GM18858 (cell line): Measurements from ENCODE around the gene WDFY4.

ENCODE experiments used
- ATAC-seq: cut with Tn5 transposase; IDR thresholded peaks from one replicate; pipeline ENCODE4 v1.9.1; 2021; ENCODE audit not compliant: unreplicated experiment

WDFY4 gene

DNA sequence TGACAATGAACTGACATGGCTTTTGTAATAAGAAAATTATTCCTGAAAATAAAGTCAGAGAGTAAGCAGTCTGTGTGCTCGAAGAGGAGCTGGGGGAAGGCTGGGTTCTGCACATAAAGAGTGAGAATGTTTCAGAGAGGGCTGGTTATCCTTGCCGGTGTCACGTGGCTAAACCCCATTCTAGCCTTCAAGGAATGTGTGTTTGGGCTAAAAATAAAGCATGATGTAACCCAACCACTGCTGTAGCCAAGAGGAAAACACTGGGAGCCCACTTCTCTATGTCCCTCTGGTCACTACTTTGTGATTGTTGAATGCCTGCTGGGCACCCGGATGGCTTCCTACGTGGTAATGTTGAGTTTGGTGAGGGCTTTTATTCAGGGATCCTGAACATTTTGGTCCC lies 23.5 kb downstream of the WDFY4 start:
- no peak for ATAC-seq

GRCh38 chr10:48710647-48711275 lies 26.1 kb downstream of the WDFY4 start:
- no peak for ATAC-seq

GRCh38 chr10:48711830-48712229 lies 27.2 kb downstream of the WDFY4 start:
- no peak for ATAC-seq

DNA sequence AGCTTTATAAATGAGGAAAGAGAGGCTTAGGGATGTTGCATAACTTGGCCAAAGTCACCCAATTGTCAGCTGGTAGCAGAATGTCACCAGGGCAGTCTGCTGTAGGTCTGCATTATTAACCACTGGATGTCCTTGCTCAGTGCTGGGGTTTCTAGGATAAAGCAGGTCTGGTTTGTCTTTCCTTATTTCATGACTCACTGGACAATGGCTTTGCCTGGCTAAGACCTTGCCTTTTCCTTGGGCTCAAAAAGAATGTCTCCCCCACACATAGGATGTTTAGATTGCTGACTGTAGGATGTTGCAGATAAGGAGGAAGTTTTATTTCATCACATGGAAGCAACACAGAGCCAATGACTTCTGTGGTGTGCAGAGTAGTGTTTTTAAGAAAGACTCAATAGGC lies 29.4 kb downstream of the WDFY4 start:
- no peak for ATAC-seq

GRCh38 chr10:48716416-48716815 lies 31.7 kb downstream of the WDFY4 start:
- ATAC-seq = no peak

- ATAC-seq = no peak
Observed at GRCh38 chr10:48720611-48721010, 35.9 kb downstream of the WDFY4 start.

DNA sequence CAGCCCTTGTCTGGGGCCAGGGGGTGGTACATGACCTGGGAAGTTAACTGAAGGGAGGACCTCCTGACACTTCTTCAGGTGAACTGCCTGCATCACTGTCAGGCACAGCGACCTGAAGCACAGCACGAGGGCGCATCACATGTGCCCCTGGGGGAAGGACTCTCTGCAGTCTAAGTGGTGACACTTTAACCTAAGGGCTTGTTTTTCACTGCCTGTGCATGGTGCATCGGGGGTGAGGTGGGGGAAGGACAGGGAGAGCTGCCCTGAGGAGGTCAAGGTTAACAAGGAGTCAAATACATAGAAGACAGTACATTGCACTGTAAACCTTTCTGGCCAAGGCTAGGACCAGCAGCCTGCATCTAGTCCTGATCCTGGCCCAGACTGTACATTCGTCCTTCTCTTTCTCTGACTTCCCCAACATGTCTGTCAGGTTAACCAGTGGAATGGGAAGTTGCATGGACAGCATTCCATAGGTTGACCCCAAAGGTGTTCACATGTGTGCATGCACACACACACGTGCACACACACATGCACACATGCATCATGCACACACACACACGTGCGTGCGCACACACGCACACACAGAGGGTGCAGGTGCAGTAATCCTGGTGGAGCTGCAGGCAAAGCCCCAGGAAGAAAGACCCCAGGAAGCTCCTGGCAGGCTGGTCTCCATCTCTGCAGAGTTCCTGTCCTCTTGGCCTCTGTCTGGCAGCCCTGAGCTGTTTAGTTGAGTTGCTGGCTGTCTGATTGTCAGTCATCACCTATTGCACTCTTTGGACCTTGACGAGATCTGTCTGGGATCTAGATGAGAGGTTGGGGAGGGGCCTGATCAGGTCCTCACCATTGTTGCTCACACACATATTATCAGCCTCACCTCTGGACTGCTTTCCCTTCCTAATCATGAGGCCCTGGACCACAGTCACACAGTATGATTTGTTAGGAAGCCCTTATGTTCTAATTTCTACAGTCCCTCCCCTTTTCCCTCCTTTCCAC lies 37.8 kb downstream of the WDFY4 start:
- ATAC-seq = no peak

DNA sequence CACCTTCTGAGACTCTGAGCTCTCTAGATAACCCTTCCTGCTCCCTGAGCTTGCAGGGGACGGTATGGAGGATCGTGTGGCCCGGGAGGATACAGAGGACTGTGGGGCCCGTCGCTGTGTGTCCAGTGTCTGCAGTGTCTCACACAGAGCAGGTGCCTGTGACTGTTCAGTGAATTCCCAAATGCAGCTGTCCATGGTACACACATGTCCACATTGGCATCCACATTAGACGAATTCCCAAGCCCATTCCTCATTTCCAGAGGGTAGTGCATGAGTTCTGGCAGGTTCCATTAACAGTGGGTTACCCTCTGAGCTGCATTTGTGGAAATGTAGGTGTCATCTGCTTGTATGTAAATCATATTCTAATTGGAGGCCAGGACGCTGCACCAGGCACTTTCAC lies 39.5 kb downstream of the WDFY4 start:
- ATAC-seq = no peak

DNA sequence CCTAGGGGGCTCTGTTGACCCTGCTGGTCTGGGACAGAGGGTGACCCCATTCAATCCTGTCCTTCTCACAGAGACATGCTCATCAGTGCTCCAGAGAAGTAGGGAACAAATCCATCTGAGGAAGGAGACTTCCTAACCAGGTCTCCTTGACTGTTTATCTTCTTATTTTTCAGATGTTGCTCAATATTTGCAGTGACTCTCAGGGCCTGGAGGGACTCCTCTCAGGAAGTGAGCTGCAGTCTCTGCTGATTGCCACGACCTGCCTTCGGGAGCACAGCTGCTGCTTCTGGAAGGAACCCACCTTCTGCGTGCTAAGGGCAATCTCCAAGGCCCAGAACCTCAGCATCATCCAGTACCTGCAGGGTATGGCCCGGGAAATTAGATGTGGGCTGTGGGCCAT lies 41.0 kb downstream of the WDFY4 start:
- no peak for ATAC-seq

DNA sequence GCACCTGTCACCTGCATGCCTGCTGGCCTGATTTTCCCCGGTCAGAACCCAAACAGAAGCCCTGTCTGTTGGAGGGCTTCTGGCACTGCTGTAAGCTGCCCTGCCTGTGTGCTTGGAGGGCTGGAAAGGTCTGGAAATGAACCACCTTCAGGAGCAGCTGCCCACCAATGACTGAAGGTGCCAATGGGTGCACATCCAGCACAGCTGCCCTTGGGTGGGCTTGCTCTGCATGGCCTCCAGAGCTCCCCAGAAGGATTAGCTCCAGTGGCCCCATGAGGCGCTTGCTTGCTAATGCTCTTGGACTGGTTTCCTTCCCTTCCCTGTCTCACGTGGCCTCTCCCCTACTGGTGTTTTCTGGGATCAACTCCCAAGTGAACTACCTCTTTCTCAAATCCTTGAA lies 43.2 kb downstream of the WDFY4 start:
- no peak for ATAC-seq

DNA sequence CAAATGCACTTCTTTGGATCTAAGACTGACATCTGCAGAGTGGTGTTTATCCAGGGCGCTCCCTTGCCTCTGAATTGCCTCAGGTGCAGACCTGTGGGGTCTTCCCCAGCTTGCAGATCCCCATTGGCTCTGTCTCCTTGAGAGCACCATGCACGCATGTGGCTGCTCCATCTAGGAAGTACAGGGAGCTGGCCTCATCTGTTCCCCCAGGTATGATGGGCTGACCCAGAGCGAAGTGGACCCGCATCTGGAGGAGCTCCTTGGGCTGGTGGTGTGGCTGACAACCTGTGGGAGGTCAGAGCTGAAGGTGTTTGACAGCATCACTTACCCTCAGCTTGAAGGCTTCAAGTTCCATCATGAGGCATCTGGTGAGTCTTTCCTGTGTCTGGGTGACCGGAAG lies 44.5 kb downstream of the WDFY4 start:
- no peak for ATAC-seq

- ATAC-seq = no peak
Observed at GRCh38 chr10:48729941-48730457, 45.3 kb downstream of the WDFY4 start.

DNA sequence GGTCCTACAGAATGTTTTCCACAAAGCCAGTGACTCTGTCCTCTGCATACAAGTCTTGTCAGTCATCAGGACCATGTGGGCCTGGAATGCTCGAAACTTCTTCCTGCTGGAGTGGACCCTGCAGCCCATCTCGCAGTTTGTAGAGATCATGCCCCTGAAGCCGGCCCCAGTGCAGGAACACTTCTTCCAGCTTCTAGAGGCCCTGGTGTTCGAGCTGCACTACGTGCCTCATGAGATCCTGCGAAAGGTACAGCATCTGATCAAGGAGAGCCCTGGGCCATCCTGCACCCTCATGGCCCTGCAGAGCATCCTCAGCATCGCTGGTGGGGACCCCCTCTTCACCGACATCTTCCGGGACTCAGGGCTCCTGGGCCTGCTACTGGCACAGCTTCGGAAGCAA lies 46.5 kb downstream of the WDFY4 start:
- ATAC-seq = no peak

DNA sequence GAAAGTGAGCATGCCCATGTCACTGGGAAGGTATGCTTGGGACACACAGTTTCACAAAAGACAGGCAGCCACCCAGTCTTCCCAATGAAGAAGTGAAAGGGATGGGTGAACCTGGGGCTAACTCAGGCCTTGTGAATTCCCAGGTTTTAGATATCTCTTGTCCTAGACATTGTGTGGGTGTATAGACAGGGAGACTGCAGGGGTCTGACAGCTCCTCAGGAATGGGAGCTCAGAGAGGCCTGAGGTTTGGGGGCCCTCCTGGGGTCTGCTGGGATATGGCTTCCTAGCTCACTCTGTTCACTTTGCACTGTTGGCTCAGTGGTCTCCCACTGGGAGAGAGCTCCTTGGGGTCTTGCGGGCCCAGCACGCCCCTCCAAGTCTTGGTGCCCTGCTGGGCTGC lies 47.0 kb downstream of the WDFY4 start:
- no peak for ATAC-seq

GRCh38 chr10:48733329-48733728 lies 48.7 kb downstream of the WDFY4 start:
- ATAC-seq = no peak

DNA sequence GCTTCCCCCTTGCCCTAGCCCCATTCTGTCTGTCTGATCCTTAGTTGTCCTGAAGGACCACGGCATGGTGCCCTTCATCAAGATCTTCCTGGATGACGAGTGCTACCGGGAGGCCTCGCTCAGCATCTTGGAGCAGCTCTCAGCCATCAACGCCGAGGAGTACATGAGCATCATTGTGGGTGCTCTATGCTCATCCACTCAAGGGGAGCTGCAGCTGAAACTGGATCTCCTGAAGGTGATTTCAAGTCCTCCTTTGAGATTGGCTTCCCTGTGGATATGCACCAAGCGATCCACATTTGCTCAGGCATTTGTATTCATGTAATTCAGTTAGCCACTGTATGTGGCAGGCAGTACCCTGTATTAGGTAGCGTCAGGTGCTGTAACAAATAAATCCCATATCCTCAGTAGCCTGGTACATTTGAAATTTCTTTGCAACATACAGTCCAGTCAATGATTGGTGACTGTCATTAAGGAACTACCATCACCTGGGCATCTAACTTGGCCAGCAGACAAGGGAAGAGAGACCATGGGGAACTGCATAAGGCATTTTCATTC lies 51.2 kb downstream of the WDFY4 start:
- no peak for ATAC-seq

- ATAC-seq = no peak
Observed at GRCh38 chr10:48736596-48736995, 51.9 kb downstream of the WDFY4 start.

DNA sequence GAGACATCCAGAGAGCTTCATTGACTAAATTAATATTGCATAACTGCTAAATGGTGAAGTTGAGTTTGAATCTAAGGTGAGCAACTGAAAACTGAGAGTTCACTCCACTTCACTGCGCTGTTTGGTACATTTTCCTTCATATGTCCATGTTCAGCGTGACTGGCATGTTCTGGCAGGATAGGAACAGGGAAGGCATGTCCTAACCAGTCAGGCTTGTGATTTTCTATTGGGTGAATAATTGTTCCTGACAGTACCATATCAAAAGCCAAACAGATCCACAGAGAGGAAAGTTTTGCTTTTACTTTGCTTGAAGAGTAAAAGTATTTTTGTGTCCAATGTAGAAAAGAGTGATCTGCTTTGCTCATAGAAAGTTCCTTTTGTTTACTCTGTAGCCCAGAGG lies 53.2 kb downstream of the WDFY4 start:
- no peak for ATAC-seq

DNA sequence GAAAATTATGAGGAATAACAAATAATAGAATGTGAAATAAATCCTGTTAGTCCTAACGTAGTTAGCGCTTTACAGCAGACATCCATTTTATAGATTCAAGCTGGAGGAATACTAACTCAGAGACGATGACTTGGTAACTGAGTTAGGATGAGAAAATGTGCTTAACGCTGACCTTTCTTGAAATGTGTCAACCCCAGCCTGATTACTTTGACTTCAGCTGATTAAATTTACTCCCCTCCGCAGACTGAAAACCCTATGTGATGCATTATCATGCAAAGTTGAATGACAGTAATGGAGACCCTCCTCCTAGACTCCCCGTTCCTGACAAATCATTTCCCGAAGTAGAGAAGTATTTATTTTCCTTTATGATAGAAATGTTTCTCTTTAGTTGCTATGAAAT lies 54.5 kb downstream of the WDFY4 start:
- ATAC-seq = no peak

GRCh38 chr10:48740015-48740707 lies 55.5 kb downstream of the WDFY4 start:
- ATAC-seq = no peak

- ATAC-seq = no peak
Observed at GRCh38 chr10:48740988-48741387, 56.3 kb downstream of the WDFY4 start.
